Osteoblast (primary cell): ENCODE measurements around the gene RGL2. TPM values are rescaled to one million over a fixed set of nuclear protein-coding genes. Genes with fewer than 3 reads are reported as not detected.
"Not testable (repeated sequence)": the region's sequence is repeated elsewhere in the genome, so short reads cannot be mapped to it uniquely, and the experiment has no call there.

Source experiments
- DNase-seq: peaks from one replicate; pipeline ENCODE4 v3.0.0; 2011; ENCODE audit warnings: low spot score, mixed read lengths; ENCODE audit not compliant: insufficient read length; ENCODE audit errors: missing footprints
- H2AFZ ChIP-seq: 2 replicates; pipeline ENCODE4 v1.6.0; 2011; ENCODE audit warnings: mild to moderate bottlenecking, low read length
- H3K27ac ChIP-seq: 2 replicates; pipeline ENCODE4 v1.5.1; 2011; ENCODE audit warnings: mild to moderate bottlenecking, low read depth, low read length, moderate library complexity
- H3K27me3 ChIP-seq: 2 replicates; pipeline ENCODE4 v1.6.0; 2012; ENCODE audit warnings: mild to moderate bottlenecking, control low read depth, inconsistent platforms, low read length, moderate library complexity; ENCODE audit not compliant: insufficient read depth
- H3K36me3 ChIP-seq: 2 replicates; pipeline ENCODE4 v1.5.1; 2011; ENCODE audit warnings: mild to moderate bottlenecking, low read length, control low read depth, moderate library complexity; ENCODE audit not compliant: insufficient read depth
- H3K4me1 ChIP-seq: 2 replicates; pipeline ENCODE4 v1.5.1; 2011; ENCODE audit warnings: mild to moderate bottlenecking, low read length, control low read depth, moderate library complexity; ENCODE audit not compliant: insufficient read depth
- H3K4me2 ChIP-seq: 2 replicates; pipeline ENCODE4 v1.6.0; 2011; ENCODE audit warnings: mild to moderate bottlenecking, low read length; ENCODE audit not compliant: insufficient read depth
- H3K4me3 ChIP-seq: fragments of 200-600 bp; sonication (generic); 3 replicates; pipeline ENCODE4 v1.5.1; 2012; ENCODE audit warnings: mild to moderate bottlenecking, low read length, inconsistent platforms; ENCODE audit not compliant: insufficient read depth
- H3K79me2 ChIP-seq: 2 replicates; pipeline ENCODE4 v1.6.0; 2012; ENCODE audit warnings: mild to moderate bottlenecking, low read length, control low read depth, inconsistent platforms; ENCODE audit not compliant: insufficient read depth
- H3K9me3 ChIP-seq: 2 replicates; pipeline ENCODE4 v1.5.1; 2011; ENCODE audit warnings: low read depth, low read length, control low read depth
- H4K20me1 ChIP-seq: 2 replicates; pipeline ENCODE4 v1.6.0; 2012; ENCODE audit warnings: mild to moderate bottlenecking, low read length, control low read depth; ENCODE audit not compliant: insufficient read depth
- total RNA-seq: library from RNA; depleted of rRNA; stranded (reverse); fragments of >200 nt; gene quantifications from 2 replicates; pipeline ENCODE4 v1.2.3, GENCODE V29; 2012
- TF ChIP-seq, protein P1 (sequence below): IDR thresholded peaks from 2 replicates; pipeline ENCODE4 v1.5.1; 2011; ENCODE audit warnings: mild to moderate bottlenecking, low read depth, low read length, moderate library complexity; ENCODE audit errors: extremely low read depth

RGL2 gene
- total RNA-seq, 1 donor = 35.5 TPM

DNA sequence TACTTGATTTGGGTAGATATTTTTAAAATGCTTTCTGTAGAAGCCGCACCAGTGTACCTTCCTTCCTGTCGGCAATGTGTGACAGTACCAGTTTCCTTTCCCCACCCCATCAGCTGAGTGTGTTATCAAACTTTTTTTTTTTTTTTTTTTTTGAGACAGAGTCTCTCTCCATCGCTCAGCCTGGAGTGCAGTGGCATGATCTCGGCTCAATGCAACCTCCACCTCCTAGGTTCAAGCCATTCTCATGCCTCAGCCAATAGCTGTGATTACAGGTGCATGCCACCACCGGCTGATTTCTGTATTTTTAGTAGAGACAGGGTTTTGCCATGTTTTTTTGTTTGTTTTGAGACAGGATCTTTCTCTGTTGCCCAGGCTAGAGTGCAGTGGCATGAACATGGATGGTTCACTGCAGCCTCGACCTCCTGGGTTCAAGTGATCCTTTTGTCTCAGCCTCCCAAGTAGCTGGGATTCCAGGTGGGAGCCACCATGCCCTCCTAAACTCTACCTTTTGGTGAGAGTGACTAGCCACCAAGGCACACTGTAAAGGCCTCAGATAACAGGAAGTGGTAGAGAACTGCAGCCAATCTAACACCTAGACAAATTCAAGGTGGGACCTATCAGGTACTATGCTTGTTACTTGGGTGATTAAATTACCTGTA is 45.3 kb upstream of the RGL2 start:
- Histone ChIP-seq H3K27me3 (peaks cover 6% of the 10 kb centered on the region), H4K20me1 (no peaks in the 10 kb centered on the region), H2AFZ (no peak overlapping the region), H3K4me1 (peaks cover 9% of the 10 kb centered on the region), H3K36me3 (no peaks in the 10 kb centered on the region), H3K79me2 (no peaks in the 10 kb centered on the region), H3K27ac (no peak overlapping the region), H3K4me3 (no peak overlapping the region), H3K9me3 (no peaks in the 10 kb centered on the region), H3K4me2 (no peak overlapping the region)
- TF ChIP-seq, protein P1, sequence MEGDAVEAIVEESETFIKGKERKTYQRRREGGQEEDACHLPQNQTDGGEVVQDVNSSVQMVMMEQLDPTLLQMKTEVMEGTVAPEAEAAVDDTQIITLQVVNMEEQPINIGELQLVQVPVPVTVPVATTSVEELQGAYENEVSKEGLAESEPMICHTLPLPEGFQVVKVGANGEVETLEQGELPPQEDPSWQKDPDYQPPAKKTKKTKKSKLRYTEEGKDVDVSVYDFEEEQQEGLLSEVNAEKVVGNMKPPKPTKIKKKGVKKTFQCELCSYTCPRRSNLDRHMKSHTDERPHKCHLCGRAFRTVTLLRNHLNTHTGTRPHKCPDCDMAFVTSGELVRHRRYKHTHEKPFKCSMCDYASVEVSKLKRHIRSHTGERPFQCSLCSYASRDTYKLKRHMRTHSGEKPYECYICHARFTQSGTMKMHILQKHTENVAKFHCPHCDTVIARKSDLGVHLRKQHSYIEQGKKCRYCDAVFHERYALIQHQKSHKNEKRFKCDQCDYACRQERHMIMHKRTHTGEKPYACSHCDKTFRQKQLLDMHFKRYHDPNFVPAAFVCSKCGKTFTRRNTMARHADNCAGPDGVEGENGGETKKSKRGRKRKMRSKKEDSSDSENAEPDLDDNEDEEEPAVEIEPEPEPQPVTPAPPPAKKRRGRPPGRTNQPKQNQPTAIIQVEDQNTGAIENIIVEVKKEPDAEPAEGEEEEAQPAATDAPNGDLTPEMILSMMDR = no peak
- no peak for DNase-seq

DNA sequence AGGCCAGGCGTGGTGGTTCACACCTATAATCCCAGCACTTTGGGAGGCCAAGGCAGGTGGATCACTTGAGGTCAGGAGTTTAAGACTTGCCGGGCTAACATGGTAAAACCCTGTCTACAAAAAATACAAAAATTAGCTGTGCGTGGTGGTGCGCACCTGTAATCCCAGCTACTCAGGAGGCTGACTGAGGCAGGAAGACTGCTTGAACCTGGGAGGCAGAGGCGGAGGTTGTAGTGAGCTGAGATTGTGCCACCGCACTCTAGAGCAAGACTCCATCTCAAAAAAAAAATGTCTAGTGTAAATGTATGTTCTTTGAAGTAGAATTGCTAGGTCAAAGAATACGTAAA is 44.8 kb upstream of the RGL2 start:
- H3K4me3 ChIP-seq, H3K27me3 ChIP-seq, H3K4me2 ChIP-seq, H3K27ac ChIP-seq, H3K36me3 ChIP-seq, H2AFZ ChIP-seq, H3K4me1 ChIP-seq, H3K9me3 ChIP-seq, DNase-seq, H4K20me1 ChIP-seq, H3K79me2 ChIP-seq: not testable (repeated sequence)

DNA sequence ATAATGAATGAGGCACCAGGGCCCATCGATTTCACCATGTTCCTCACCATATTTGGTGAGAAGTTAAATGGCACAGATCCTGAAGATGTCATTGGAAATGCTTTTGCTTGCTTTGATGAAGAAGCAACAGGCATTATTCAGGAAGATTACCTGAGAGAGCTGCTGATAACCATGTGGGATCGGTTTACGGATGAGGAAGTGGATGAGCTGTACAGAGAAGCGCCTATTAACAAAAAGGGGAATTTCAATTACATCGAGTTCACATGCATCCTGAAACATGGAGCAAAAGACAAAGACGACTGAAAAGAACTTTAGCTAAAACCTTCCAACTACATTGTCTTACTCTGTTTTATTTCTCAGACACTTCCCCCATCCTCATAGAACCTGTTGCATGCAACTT is 40.5 kb upstream of the RGL2 start:
- Histone ChIP-seq H3K27ac (no peak overlapping the region), H3K9me3 (no peaks in the 10 kb centered on the region)
- TF ChIP-seq, protein P1 = no peak

DNA sequence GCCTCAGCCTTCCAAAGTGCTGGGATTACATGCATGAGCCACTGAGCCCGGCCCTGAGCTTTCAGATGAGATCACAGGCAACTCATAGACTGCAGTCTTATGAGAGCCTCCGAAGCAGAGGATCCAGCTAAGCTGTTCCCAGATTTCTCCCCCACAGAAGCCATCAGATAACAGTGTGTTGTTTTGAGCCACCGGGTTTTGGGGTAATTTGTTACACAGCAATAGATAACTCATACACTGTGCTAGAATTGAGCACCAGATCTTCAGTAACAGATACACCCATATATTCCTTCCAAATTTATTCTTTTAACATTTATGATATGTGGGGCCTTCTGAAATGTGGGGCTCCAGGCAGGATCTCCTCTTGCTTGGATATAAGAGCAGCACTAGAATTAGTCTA is 37.8 kb upstream of the RGL2 start:
- Histone ChIP-seq H3K4me2 (no peak overlapping the region), H4K20me1 (no peaks in the 10 kb centered on the region), H3K27me3 (peaks cover 3% of the 10 kb centered on the region), H3K9me3 (no peaks in the 10 kb centered on the region), H3K4me3 (no peak overlapping the region), H3K27ac (no peak overlapping the region), H3K36me3 (no peaks in the 10 kb centered on the region), H3K79me2 (no peaks in the 10 kb centered on the region), H2AFZ (no peak overlapping the region), H3K4me1 (no peaks in the 10 kb centered on the region)
- no peak for DNase-seq
- TF ChIP-seq, protein P1 = no peak

More for the DNA sequence above, 40.5 kb upstream of the RGL2 start:
- Histone ChIP-seq H4K20me1 (no peaks in the 10 kb centered on the region), H2AFZ (no peak overlapping the region), H3K4me3 (no peak overlapping the region), H3K4me2 (no peak overlapping the region), H3K79me2 (no peaks in the 10 kb centered on the region), H3K36me3 (no peaks in the 10 kb centered on the region), H3K4me1 (no peaks in the 10 kb centered on the region), H3K27me3 (peaks cover 3% of the 10 kb centered on the region)
- DNase-seq = no peak
